GM23338 (cell line): ENCODE results near the gene XPC. TPM values are rescaled to one million over a fixed set of nuclear protein-coding genes. Genes with fewer than 3 reads are reported as not detected.

Experiments used
- ATAC-seq: fragments of 200-7000 bp; cut with Tn5 transposase; 3 replicates; pipeline ENCODE4 v1.9.1; 2020
- DNase-seq: peaks from one replicate; pipeline ENCODE4 v3.0.0-alpha.2; 2015; ENCODE audit warnings: low spot score
- H2AFZ ChIP-seq: fragments of 200-600 bp; sonication (generic); 2 replicates; pipeline ENCODE4 v1.8.0; 2016; ENCODE audit warnings: antibody characterized with exemption, mild to moderate bottlenecking, moderate library complexity
- H3F3A ChIP-seq: fragments of 200-600 bp; sonication (generic); replicated peaks from 2 replicates; pipeline ENCODE4 v1.8.0; 2017; ENCODE audit warnings: antibody characterized with exemption, mixed run types, low read depth
- H3K27ac ChIP-seq: fragments of 200-600 bp; sonication (generic); 2 replicates; pipeline ENCODE4 v1.6.1; 2016; ENCODE audit warnings: low read depth
- H3K27me3 ChIP-seq: fragments of 200-600 bp; sonication (generic); 2 replicates; pipeline ENCODE4 v1.8.0; 2016; ENCODE audit warnings: mild to moderate bottlenecking, mixed run types, moderate library complexity; ENCODE audit not compliant: insufficient read depth
- H3K36me3 ChIP-seq: fragments of 200-600 bp; sonication (generic); 2 replicates; pipeline ENCODE4 v1.8.0; 2016; ENCODE audit warnings: mild to moderate bottlenecking; ENCODE audit not compliant: insufficient read depth
- H3K4me1 ChIP-seq: fragments of 200-600 bp; sonication (generic); 2 replicates; pipeline ENCODE4 v1.8.0; 2016; ENCODE audit warnings: mild to moderate bottlenecking, moderate library complexity; ENCODE audit not compliant: insufficient read depth
- H3K4me2 ChIP-seq: fragments of 200-600 bp; sonication (generic); 2 replicates; pipeline ENCODE4 v1.7.1; 2017; ENCODE audit warnings: mixed run types
- H3K4me3 ChIP-seq: fragments of 200-600 bp; sonication (generic); 2 replicates; pipeline ENCODE4 v1.6.1; 2016; ENCODE audit warnings: mixed run types
- H3K79me2 ChIP-seq: fragments of 200-600 bp; sonication (generic); replicated peaks from 2 replicates; pipeline ENCODE4 v1.8.0; 2017; ENCODE audit warnings: mild to moderate bottlenecking; ENCODE audit not compliant: insufficient read depth
- H3K9me2 ChIP-seq: fragments of 200-600 bp; sonication (generic); 2 replicates; pipeline ENCODE4 v1.8.0; 2017; ENCODE audit not compliant: insufficient read depth
- H4K20me1 ChIP-seq: fragments of 200-600 bp; sonication (generic); replicated peaks from 2 replicates; pipeline ENCODE4 v1.8.0; 2017; ENCODE audit warnings: mild to moderate bottlenecking; ENCODE audit not compliant: insufficient read depth
- H3K27ac Mint-ChIP-seq: 2 replicates; pipeline ENCODE4 v1.8.0; 2020; ENCODE audit warnings: inconsistent platforms, mild to moderate bottlenecking, moderate library complexity, mixed read lengths
- H3K27me3 Mint-ChIP-seq: 3 replicates; pipeline ENCODE4 v1.8.0; 2022; ENCODE audit warnings: low read depth, mild to moderate bottlenecking, moderate library complexity, mixed read lengths, inconsistent platforms; ENCODE audit not compliant: insufficient read depth, poor library complexity
- H3K36me3 Mint-ChIP-seq: 3 replicates; pipeline ENCODE4 v1.8.0; 2021; ENCODE audit warnings: low read depth, mild to moderate bottlenecking, inconsistent platforms, moderate library complexity, mixed read lengths
- H3K4me1 Mint-ChIP-seq: 3 replicates; pipeline ENCODE4 v1.8.0; 2020; ENCODE audit warnings: mild to moderate bottlenecking, inconsistent platforms, mixed read lengths
- H3K4me3 Mint-ChIP-seq: 3 replicates; pipeline ENCODE4 v1.8.0; 2021; ENCODE audit warnings: moderate library complexity, mild to moderate bottlenecking, inconsistent platforms, mixed read lengths
- H3K9me3 Mint-ChIP-seq: 3 replicates; pipeline ENCODE4 v1.8.0; 2020; ENCODE audit warnings: moderate library complexity, mild to moderate bottlenecking, inconsistent platforms, mixed read lengths
- CREB1 ChIP-seq: fragments of 250-450 bp; sonication (Bioruptor Pico); IDR thresholded peaks from 2 replicates; pipeline ENCODE4 v1.5.0; 2020; ENCODE audit warnings: low read depth, mild to moderate bottlenecking, moderate library complexity
- EZH2 ChIP-seq: fragments of 200-600 bp; sonication (generic); IDR thresholded peaks from one replicate; pipeline ENCODE4 v1.8.0; 2017; ENCODE audit warnings: antibody characterized with exemption, mild to moderate bottlenecking, low read depth; ENCODE audit not compliant: unreplicated experiment
- EZH2phosphoT487 ChIP-seq: fragments of 200-600 bp; sonication (generic); IDR thresholded peaks from one replicate; pipeline ENCODE4 v1.8.1; 2018; ENCODE audit warnings: antibody characterized with exemption; ENCODE audit not compliant: unreplicated experiment
- POLR2AphosphoS5 ChIP-seq: IDR thresholded peaks from 2 replicates; pipeline ENCODE4 v1.6.1; 2016; ENCODE audit warnings: antibody characterized with exemption, low read depth
- ZNF114 ChIP-seq: fragments of 250-450 bp; sonication (Bioruptor Pico); IDR thresholded peaks from 2 replicates; pipeline ENCODE4 v1.5.0; 2020; ENCODE audit warnings: mild to moderate bottlenecking, moderate library complexity
- long read RNA-seq: library from polyadenylated mRNA; unstranded; transcript quantifications from one replicate; pipeline ENCODE4 v2.0.0, GENCODE V29; 2020; ENCODE audit not compliant: unreplicated experiment
- polyA plus RNA-seq: library from polyadenylated mRNA; unstranded; fragments of >200 nt; fragmentation: Nextera tagmentation; extraction: Ambion mirVana; gene quantifications from 2 replicates; pipeline ENCODE4 v1.2.1, GENCODE V29; 2016
- total RNA-seq: library from RNA; depleted of rRNA; stranded (reverse); fragments of >200 nt; shearing (Covaris generic); gene quantifications from 2 replicates; pipeline ENCODE4 v1.2.3, GENCODE V29; 2014; rRNA removed
- TF ChIP-seq, protein P1 (sequence below): IDR thresholded peaks from one replicate; pipeline ENCODE4 v1.6.1; 2018; ENCODE audit warnings: antibody characterized with exemption; ENCODE audit not compliant: unreplicated experiment
- TF ChIP-seq, protein P2 (sequence below), 2 experiments: fragments of 200-600 bp in 1 of 2; sonication (generic) in 1 of 2; conservative IDR thresholded peaks; 2 replicates each; pipeline versions ENCODE4 v1.5.1 to v1.6.1; 2016 to 2017; ENCODE audit warnings: antibody characterized with exemption in 2 of 2, low read depth in 2 of 2, mild to moderate bottlenecking in 2 of 2, moderate library complexity in 1 of 2
- TF ChIP-seq, protein P3 (sequence below): IDR thresholded peaks from 2 replicates; pipeline ENCODE4 v1.6.1; 2016; ENCODE audit warnings: antibody characterized with exemption

The XPC gene
- total RNA-seq (31.7 and 34.9 TPM in 2 replicates), polyA plus RNA-seq (41.5 and 42.8 TPM in 2 replicates)
- long read RNA-seq, partial matches to known transcripts, result 21 of 23 reads
- long read RNA-seq, other reads (novel, unspliced or antisense), result 2 of 23 reads

DNA sequence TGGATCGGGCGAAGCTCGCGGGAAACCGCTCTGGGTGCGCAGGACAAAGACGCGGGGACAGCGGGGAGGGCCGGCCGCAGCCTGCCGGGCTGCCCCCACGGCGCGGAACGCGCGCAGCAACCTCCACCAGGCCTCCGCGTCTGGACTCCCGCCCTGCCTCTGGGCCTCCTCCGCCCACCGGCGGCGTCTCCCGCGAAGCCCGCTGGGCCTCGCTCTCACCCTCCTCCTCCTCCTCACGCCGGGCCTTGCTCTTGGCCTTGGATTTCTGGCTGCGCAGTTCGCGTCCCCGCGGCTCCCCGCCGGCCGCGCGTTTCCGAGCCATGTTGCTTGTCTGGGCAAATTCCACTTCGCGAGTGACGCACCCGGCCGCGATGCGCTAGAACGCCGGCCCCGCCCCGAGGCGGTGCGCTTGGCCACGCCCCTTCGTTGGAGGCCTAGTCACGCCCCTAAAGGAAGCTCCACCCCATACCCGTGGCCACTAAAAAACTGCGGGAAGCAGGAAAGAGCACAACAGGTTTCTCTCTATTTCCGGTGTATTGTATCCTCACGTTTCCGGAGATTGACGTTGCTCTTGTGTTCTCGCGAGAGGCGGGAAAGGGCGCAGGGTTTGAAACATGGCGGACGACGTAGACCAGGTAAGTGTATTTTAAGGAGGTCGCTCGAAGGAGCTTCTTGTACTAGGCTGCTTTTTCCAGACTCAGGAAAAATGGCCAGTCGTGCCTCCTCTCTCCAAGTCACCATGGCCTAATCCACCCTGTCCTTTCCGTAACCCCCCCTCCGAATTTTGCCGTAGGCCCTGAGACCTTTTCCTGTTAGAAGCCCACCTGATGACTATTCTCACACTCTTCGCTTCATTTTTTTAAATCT is at the start of gene XPC, which contains the start of gene LSM3:
TSS of gene XPC (minus strand) at position 355 of the 867 bp plus-strand sequence. CDS start at position 322, 33 bp downstream.
TSS of gene LSM3 (plus strand) at position 571 of the 867 bp plus-strand sequence. CDS start at position 615, 44 bp downstream.
- peak within 1 kb of the TSS; percentile 94 for H3K4me2 ChIP-seq
- Mint-ChIP-seq H3K9me3 (0 out of 3 replicates have a peak, but pooled peaks cover 3% of the 10 kb centered on the region), H3K27me3 (peaks cover 10% of the 10 kb centered on the region), H3K27ac (peak within 1 kb of the TSS; percentile 99), H3K4me3 (peak within 1 kb of the TSS; percentile 99), H3K4me1 (peaks cover 27% of the 10 kb centered on the region), H3K36me3 (peaks cover 26% of the 10 kb centered on the region)
- TF ChIP-seq EZH2phosphoT487, result no peak
- TF ChIP-seq EZH2, result no peak
- TF ChIP-seq, protein P1, sequence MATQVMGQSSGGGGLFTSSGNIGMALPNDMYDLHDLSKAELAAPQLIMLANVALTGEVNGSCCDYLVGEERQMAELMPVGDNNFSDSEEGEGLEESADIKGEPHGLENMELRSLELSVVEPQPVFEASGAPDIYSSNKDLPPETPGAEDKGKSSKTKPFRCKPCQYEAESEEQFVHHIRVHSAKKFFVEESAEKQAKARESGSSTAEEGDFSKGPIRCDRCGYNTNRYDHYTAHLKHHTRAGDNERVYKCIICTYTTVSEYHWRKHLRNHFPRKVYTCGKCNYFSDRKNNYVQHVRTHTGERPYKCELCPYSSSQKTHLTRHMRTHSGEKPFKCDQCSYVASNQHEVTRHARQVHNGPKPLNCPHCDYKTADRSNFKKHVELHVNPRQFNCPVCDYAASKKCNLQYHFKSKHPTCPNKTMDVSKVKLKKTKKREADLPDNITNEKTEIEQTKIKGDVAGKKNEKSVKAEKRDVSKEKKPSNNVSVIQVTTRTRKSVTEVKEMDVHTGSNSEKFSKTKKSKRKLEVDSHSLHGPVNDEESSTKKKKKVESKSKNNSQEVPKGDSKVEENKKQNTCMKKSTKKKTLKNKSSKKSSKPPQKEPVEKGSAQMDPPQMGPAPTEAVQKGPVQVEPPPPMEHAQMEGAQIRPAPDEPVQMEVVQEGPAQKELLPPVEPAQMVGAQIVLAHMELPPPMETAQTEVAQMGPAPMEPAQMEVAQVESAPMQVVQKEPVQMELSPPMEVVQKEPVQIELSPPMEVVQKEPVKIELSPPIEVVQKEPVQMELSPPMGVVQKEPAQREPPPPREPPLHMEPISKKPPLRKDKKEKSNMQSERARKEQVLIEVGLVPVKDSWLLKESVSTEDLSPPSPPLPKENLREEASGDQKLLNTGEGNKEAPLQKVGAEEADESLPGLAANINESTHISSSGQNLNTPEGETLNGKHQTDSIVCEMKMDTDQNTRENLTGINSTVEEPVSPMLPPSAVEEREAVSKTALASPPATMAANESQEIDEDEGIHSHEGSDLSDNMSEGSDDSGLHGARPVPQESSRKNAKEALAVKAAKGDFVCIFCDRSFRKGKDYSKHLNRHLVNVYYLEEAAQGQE, result no peak
- peak; percentile 83 for TF ChIP-seq CREB1 (CRISPR knock-in tag)
- TF ChIP-seq ZNF114 (CRISPR knock-in tag), result no peak
- TF ChIP-seq POLR2AphosphoS5, result peak; percentile 91
- TF ChIP-seq, protein P2, sequence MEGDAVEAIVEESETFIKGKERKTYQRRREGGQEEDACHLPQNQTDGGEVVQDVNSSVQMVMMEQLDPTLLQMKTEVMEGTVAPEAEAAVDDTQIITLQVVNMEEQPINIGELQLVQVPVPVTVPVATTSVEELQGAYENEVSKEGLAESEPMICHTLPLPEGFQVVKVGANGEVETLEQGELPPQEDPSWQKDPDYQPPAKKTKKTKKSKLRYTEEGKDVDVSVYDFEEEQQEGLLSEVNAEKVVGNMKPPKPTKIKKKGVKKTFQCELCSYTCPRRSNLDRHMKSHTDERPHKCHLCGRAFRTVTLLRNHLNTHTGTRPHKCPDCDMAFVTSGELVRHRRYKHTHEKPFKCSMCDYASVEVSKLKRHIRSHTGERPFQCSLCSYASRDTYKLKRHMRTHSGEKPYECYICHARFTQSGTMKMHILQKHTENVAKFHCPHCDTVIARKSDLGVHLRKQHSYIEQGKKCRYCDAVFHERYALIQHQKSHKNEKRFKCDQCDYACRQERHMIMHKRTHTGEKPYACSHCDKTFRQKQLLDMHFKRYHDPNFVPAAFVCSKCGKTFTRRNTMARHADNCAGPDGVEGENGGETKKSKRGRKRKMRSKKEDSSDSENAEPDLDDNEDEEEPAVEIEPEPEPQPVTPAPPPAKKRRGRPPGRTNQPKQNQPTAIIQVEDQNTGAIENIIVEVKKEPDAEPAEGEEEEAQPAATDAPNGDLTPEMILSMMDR (conservative IDR thresholded peaks at IDR 0.05; ENCODE audit: low read depth in 2 of 2), result no peak
- TF ChIP-seq, protein P3, sequence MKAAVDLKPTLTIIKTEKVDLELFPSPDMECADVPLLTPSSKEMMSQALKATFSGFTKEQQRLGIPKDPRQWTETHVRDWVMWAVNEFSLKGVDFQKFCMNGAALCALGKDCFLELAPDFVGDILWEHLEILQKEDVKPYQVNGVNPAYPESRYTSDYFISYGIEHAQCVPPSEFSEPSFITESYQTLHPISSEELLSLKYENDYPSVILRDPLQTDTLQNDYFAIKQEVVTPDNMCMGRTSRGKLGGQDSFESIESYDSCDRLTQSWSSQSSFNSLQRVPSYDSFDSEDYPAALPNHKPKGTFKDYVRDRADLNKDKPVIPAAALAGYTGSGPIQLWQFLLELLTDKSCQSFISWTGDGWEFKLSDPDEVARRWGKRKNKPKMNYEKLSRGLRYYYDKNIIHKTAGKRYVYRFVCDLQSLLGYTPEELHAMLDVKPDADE, result peak; percentile 82
- DNase-seq (peak; percentile 99), ATAC-seq (peak; percentile 97)
- peaks cover 14% of the 10 kb centered on the region for H3K4me1 ChIP-seq
- H3F3A ChIP-seq, result no peaks in the 10 kb centered on the region
- H2AFZ ChIP-seq, result peak within 1 kb of the TSS; percentile 57; the same call in 1 of the 2 replicates
- no peaks in the 10 kb centered on the region for H3K27me3 ChIP-seq
- H3K36me3 ChIP-seq, result peaks cover 26% of the 10 kb centered on the region
- peak within 1 kb of the TSS; percentile 70 for H3K27ac ChIP-seq
- peak within 1 kb of the TSS; percentile 84 for H3K4me3 ChIP-seq
- H3K9me2 ChIP-seq, result no peaks in the 10 kb centered on the region
- peaks cover 81% of the 10 kb centered on the region for H3K79me2 ChIP-seq
- peaks cover 11% of the 10 kb centered on the region for H4K20me1 ChIP-seq
